ENCODE results near the gene BLOC1S1.

- TF ChIP-seq CTCF (IDR thresholded peaks at IDR 0.05) (no peak), ZFX (IDR thresholded peaks at IDR 0.05; ENCODE audit: borderline replicate concordance) (no peak)
Measured at GRCh38 chr12:55726971-55727370, 11.1 kb downstream of the BLOC1S1 start.
